Measurements from ENCODE around the gene COL5A2.

DNA sequence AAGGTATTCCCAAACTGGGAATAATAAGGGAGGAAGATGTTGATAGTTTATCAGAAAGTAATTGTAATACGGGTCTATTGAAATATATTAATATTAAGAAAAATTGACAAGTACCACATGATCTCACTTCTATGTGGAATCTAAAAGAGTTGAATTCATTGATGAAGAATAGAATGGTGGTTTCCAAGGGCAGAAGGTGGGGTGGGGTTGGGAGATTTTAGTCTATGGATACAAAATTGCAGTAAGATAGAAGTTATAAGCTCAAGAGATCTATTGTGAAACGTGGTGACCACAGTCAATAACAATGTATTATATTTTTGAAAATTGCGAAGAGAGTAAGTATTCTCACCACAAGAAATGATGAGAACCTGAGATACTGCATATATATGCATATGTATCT lies 166.5 kb downstream of the COL5A2 start:
- TF ChIP-seq POLR2A (IDR thresholded peaks at IDR 0.05) = no peak
- TF ChIP-seq, protein P1, sequence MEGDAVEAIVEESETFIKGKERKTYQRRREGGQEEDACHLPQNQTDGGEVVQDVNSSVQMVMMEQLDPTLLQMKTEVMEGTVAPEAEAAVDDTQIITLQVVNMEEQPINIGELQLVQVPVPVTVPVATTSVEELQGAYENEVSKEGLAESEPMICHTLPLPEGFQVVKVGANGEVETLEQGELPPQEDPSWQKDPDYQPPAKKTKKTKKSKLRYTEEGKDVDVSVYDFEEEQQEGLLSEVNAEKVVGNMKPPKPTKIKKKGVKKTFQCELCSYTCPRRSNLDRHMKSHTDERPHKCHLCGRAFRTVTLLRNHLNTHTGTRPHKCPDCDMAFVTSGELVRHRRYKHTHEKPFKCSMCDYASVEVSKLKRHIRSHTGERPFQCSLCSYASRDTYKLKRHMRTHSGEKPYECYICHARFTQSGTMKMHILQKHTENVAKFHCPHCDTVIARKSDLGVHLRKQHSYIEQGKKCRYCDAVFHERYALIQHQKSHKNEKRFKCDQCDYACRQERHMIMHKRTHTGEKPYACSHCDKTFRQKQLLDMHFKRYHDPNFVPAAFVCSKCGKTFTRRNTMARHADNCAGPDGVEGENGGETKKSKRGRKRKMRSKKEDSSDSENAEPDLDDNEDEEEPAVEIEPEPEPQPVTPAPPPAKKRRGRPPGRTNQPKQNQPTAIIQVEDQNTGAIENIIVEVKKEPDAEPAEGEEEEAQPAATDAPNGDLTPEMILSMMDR (IDR thresholded peaks at IDR 0.05) = no peak
